H1 (cell line): Measurements from ENCODE around the gene CPE. TPM values are rescaled to one million over a fixed set of nuclear protein-coding genes. Genes with fewer than 3 reads are reported as not detected.

ENCODE experiments used
- CTCF ChIA-PET: fragments of 300-600 bp; sonication (Branson Sonifier 250); formaldehyde crosslinking; loops from one replicate; lab custom pipeline; 2021; ENCODE audit not compliant: partially characterized antibody; lab: Charles Lee
- POLR2A ChIA-PET: fragments of 300-600 bp; sonication (Branson Sonifier 250); formaldehyde crosslinking; loops from one replicate; lab custom pipeline; 2021; ENCODE audit warnings: inconsistent platforms; ENCODE audit not compliant: partially characterized antibody; lab: Charles Lee
- DNase-seq, 2 experiments: peaks; one replicate each; pipeline versions ENCODE4 v3.0.0 to v3.0.0-alpha.2; 2010 to 2022; ENCODE audit warnings: low spot score in 2 of 2, low read depth in 1 of 2, mixed read lengths in 1 of 2
- FAIRE-seq: peaks from 2 replicates; lab custom pipeline; 2011; peaks lifted over from hg19 to GRCh38; lab: Jason Lieb, UNC
- H2AFZ ChIP-seq: 2 replicates; pipeline ENCODE4 v1.8.1; 2012; ENCODE audit warnings: low read length, inconsistent platforms
- H2AK5ac ChIP-seq: 2 replicates; pipeline ENCODE4 v1.6.1; 2013; ENCODE audit warnings: low read depth, low read length
- H2BK120ac ChIP-seq: replicated peaks from 2 replicates; pipeline ENCODE3; 2013; ENCODE audit warnings: low read depth, low read length, inconsistent platforms
- H2BK12ac ChIP-seq: 2 replicates; pipeline ENCODE4 v1.6.1; 2013; ENCODE audit warnings: low read depth, low read length
- H2BK15ac ChIP-seq: 2 replicates; pipeline ENCODE4 v1.6.1; 2013; ENCODE audit warnings: low read length
- H2BK20ac ChIP-seq: 2 replicates; pipeline ENCODE4 v1.6.1; 2013; ENCODE audit warnings: low read length
- H2BK5ac ChIP-seq: 2 replicates; pipeline ENCODE4 v1.6.1; 2013; ENCODE audit warnings: low read depth, low read length
- H3K14ac ChIP-seq: 2 replicates; pipeline ENCODE4 v1.6.1; 2013; ENCODE audit warnings: inconsistent platforms; ENCODE audit not compliant: insufficient read length
- H3K18ac ChIP-seq: 2 replicates; pipeline ENCODE4 v1.6.1; 2013; ENCODE audit warnings: low read length; ENCODE audit errors: extremely low read depth
- H3K23ac ChIP-seq: 2 replicates; pipeline ENCODE4 v1.6.1; 2013; ENCODE audit warnings: inconsistent platforms; ENCODE audit not compliant: insufficient read length
- H3K23me2 ChIP-seq: 2 replicates; pipeline ENCODE4 v1.6.1; 2013; ENCODE audit warnings: low read depth, low read length
- H3K27ac ChIP-seq: 2 replicates; pipeline ENCODE4 v1.6.1; 2011; ENCODE audit warnings: low read depth, low read length, inconsistent platforms
- H3K27me3 ChIP-seq, 4 experiments: replicated peaks in 1 of 4; 1 replicate in 1 of 4; 2 replicates in 3 of 4; pipeline versions ENCODE4 v1.6.1 to v1.8.1; 2011 to 2013; ENCODE audit warnings: low read length in 3 of 4, mild to moderate bottlenecking in 3 of 4, inconsistent platforms in 2 of 4, mixed read lengths in 2 of 4, moderate library complexity in 1 of 4; ENCODE audit not compliant: control insufficient read depth in 3 of 4, insufficient read depth in 3 of 4; ENCODE audit errors: extremely low read depth in 1 of 4
- H3K36me3 ChIP-seq, 4 experiments: 2 replicates each; pipeline versions ENCODE4 v1.6.1 to v1.8.1; 2011 to 2013; ENCODE audit warnings: mild to moderate bottlenecking in 4 of 4, low read length in 3 of 4, moderate library complexity in 2 of 4, control low read depth in 1 of 4, inconsistent platforms in 1 of 4; ENCODE audit not compliant: insufficient read depth in 4 of 4, control insufficient read depth in 2 of 4
- H3K4ac ChIP-seq: replicated peaks from 2 replicates; pipeline ENCODE3; 2013; ENCODE audit warnings: low read length, low read depth, mixed read lengths, inconsistent platforms; ENCODE audit not compliant: insufficient read length
- H3K4me1 ChIP-seq, 4 experiments: replicated peaks in 1 of 4; 1 replicate in 1 of 4; 2 replicates in 3 of 4; pipeline versions ENCODE4 v1.6.1 to v1.8.1; 2011 to 2013; ENCODE audit warnings: low read length in 3 of 4, inconsistent platforms in 2 of 4, mixed read lengths in 1 of 4; ENCODE audit not compliant: insufficient read depth in 4 of 4, control insufficient read depth in 3 of 4
- H3K4me2 ChIP-seq, 2 experiments: 2 replicates each; pipeline versions ENCODE4 v1.6.1 to v1.8.1; 2011 to 2013; ENCODE audit warnings: low read depth in 2 of 2, low read length in 2 of 2, control low read depth in 1 of 2, inconsistent platforms in 1 of 2, mild to moderate bottlenecking in 1 of 2; ENCODE audit not compliant: insufficient read depth in 1 of 2
- H3K4me3 ChIP-seq, 4 experiments: fragments of 200-600, 300-600 bp in 1 of 4; sonication (generic), shearing (Covaris generic), sonication (Bioruptor Twin) in 1 of 4; 2 replicates each; pipeline versions ENCODE4 v1.5.1 to v1.8.1; 2011 to 2016; ENCODE audit warnings: low read length in 4 of 4, low read depth in 3 of 4, control low read depth in 2 of 4, inconsistent platforms in 2 of 4, mild to moderate bottlenecking in 2 of 4, mixed read lengths in 1 of 4, moderate library complexity in 1 of 4; ENCODE audit not compliant: insufficient read depth in 2 of 4; ENCODE audit errors: extremely low read depth in 1 of 4
- H3K56ac ChIP-seq: replicated peaks from 2 replicates; pipeline ENCODE3; 2013; ENCODE audit warnings: low read depth, mild to moderate bottlenecking, mixed read lengths, low read length, inconsistent platforms; ENCODE audit not compliant: insufficient read length
- H3K79me1 ChIP-seq: 2 replicates; pipeline ENCODE4 v1.6.1; 2013; ENCODE audit warnings: low read depth, low read length, control low read depth
- H3K79me2 ChIP-seq, 2 experiments: 2 replicates each; pipeline versions ENCODE4 v1.6.1 to v1.8.1; 2012 to 2013; ENCODE audit warnings: low read length in 2 of 2, mild to moderate bottlenecking in 2 of 2, inconsistent platforms in 1 of 2; ENCODE audit not compliant: insufficient read depth in 2 of 2, control insufficient read depth in 1 of 2
- H3K9ac ChIP-seq, 4 experiments: replicated peaks in 1 of 4; 1 replicate in 1 of 4; 2 replicates in 3 of 4; pipeline versions ENCODE4 v1.6.1 to v1.8.1; 2011 to 2013; ENCODE audit warnings: low read depth in 3 of 4, low read length in 3 of 4, control low read depth in 2 of 4, mild to moderate bottlenecking in 2 of 4, moderate library complexity in 2 of 4, inconsistent platforms in 1 of 4; ENCODE audit errors: extremely low read depth in 1 of 4
- H3K9me3 ChIP-seq, 2 experiments: 2 replicates each; pipeline versions ENCODE4 v1.6.1 to v1.8.1; 2012 to 2013; ENCODE audit warnings: mild to moderate bottlenecking in 2 of 2, moderate library complexity in 2 of 2, control low read depth in 1 of 2, inconsistent platforms in 1 of 2, low read depth in 1 of 2, low read length in 1 of 2, mixed read lengths in 1 of 2; ENCODE audit not compliant: insufficient read depth in 2 of 2
- H4K20me1 ChIP-seq, 2 experiments: replicated peaks in 1 of 2; 2 replicates each; pipeline versions ENCODE3 to v1.8.1; 2011 to 2013; ENCODE audit warnings: inconsistent platforms in 2 of 2, low read length in 2 of 2, mild to moderate bottlenecking in 1 of 2; ENCODE audit not compliant: insufficient read depth in 2 of 2, control insufficient read depth in 1 of 2
- H4K5ac ChIP-seq: 2 replicates; pipeline ENCODE4 v1.6.1; 2013; ENCODE audit warnings: low read length, low read depth, mixed read lengths, inconsistent platforms; ENCODE audit not compliant: insufficient read length
- H4K8ac ChIP-seq: 2 replicates; pipeline ENCODE4 v1.8.0; 2013; ENCODE audit warnings: mild to moderate bottlenecking, moderate library complexity, low read length, inconsistent platforms; ENCODE audit not compliant: insufficient read depth; ENCODE audit errors: extremely low read depth
- H4K91ac ChIP-seq: replicated peaks from 2 replicates; pipeline ENCODE3; 2013; ENCODE audit warnings: low read length, mixed read lengths, inconsistent platforms; ENCODE audit not compliant: insufficient read length
- BCL11A ChIP-seq, 2 experiments: IDR thresholded peaks; one replicate each; pipeline ENCODE4 v1.6.1; 2011; ENCODE audit warnings: low read depth in 2 of 2, low read length in 2 of 2, mild to moderate bottlenecking in 2 of 2
- CREB1 ChIP-seq: IDR thresholded peaks from 2 replicates; pipeline ENCODE4 v1.6.1; 2012; ENCODE audit warnings: inconsistent platforms
- POU5F1 ChIP-seq: IDR thresholded peaks from 2 replicates; pipeline ENCODE4 v1.6.1; 2011; ENCODE audit warnings: low read depth, mild to moderate bottlenecking, low read length, moderate library complexity
- RXRA ChIP-seq: IDR thresholded peaks from 2 replicates; pipeline ENCODE4 v1.6.1; 2011; ENCODE audit warnings: low read depth, mild to moderate bottlenecking, low read length, moderate library complexity; ENCODE audit not compliant: insufficient read depth
- SUZ12 ChIP-seq: fragments of 200-600 bp; sonication (generic); IDR thresholded peaks from 2 replicates; pipeline ENCODE4 v1.6.1; 2012; ENCODE audit warnings: mild to moderate bottlenecking, inconsistent platforms, low read length, moderate library complexity, mixed read lengths
- TBP ChIP-seq: IDR thresholded peaks from 2 replicates; pipeline ENCODE4 v1.6.1; 2011; ENCODE audit warnings: low read depth, low read length, improper control_type of control experiment
- WGBS, 2 experiments: shearing (Covaris generic) in 1 of 2; methylation state at CpG; one replicate each; pipeline versions ENCODE4 v1.1.6 to v1.1.7; 2013 to 2015; ENCODE audit warnings: low lambda C conversion rate in 2 of 2, mixed read lengths in 2 of 2, inconsistent platforms in 1 of 2, low coverage in 1 of 2, missing lambda C conversion rate in 1 of 2; ENCODE audit not compliant: insufficient replicate concordance in 2 of 2, insufficient coverage in 1 of 2, insufficient read length in 1 of 2; ENCODE audit errors: extremely low coverage in 1 of 2, missing lambda C conversion rate in 1 of 2; 5-methylcytosine and 5-hydroxymethylcytosine counted together
- polyA plus RNA-seq, 7 experiments: library from polyadenylated mRNA; depleted of rRNA in 3 of 7; stranded (reverse) in 5 of 7; unstranded in 2 of 7; fragments of >200 nt in 5 of 7; fragments of 200-250 nt in 2 of 7; gene quantifications; 1 replicate in 5 of 7; 2 replicates in 1 of 7; 4 replicates in 1 of 7; pipeline versions ENCODE4 v1.2.1 to v1.2.3, GENCODE V29; 2011 to 2013; ENCODE audit warnings: missing spikeins in 2 of 7, mixed read lengths in 2 of 7
- total RNA-seq: library from RNA; stranded (reverse); fragmentation: NEBNext Ultra II Directional; extraction: Animal tissue kit (Norgen Biotek cat#: 25700); gene quantifications from 2 replicates; pipeline ENCODE4 v1.2.1, GENCODE V29; 2021

The CPE gene
- total and polyA plus RNA-seq, 2 of the 8 experiments (the other 6 are each of a cell fraction or from before 2014, with no cell fraction given) = 9.4 to 10.2 TPM

GRCh38 chr4:165428957-165429356 is 50.1 kb downstream of the CPE start:
- no peak overlapping the region for H2BK12ac ChIP-seq
- peaks cover 0 to 4% (median 0%) of the 10 kb centered on the region in 4 experiments; a peak in 1 of 7 replicates for H3K4me1 ChIP-seq
- no peak overlapping the region for H2BK5ac ChIP-seq
- H3K36me3 ChIP-seq = no peaks in the 10 kb centered on the region; a peak in 1 of 8 replicates
- POLR2A ChIA-PET = no interaction called here
- no peak overlapping the region for H2AFZ ChIP-seq
- no peak overlapping the region for H4K8ac ChIP-seq
- H2AK5ac ChIP-seq = no peak overlapping the region
- H2BK120ac ChIP-seq = no peak overlapping the region
- no peak for DNase-seq
- CTCF ChIA-PET = interaction anchor here (0.7 to 1.0 kb wide), 2 partner anchors 85 to 272 kb away, joined by 3 read pairs; no protein-coding TSS in a partner anchor
- H3K27ac ChIP-seq = no peak overlapping the region
- no peaks in the 10 kb centered on the region for H4K20me1 ChIP-seq
- H3K14ac ChIP-seq = no peak overlapping the region
- H3K4ac ChIP-seq = no peak overlapping the region
- no peak overlapping the region for H3K23ac ChIP-seq
- H3K9me3 ChIP-seq = peaks cover 4 to 7% of the 10 kb centered on the region in 2 experiments; a peak in 2 of 4 replicates
- H2BK20ac ChIP-seq = no peak overlapping the region
- no peak for TF ChIP-seq BCL11A (IDR thresholded peaks at IDR 0.05; ENCODE audit: low read depth in 2 of 2, low read length in 2 of 2)
- TF ChIP-seq RXRA = no peak
- TF ChIP-seq TBP = no peak
- TF ChIP-seq SUZ12 = no peak
- TF ChIP-seq CREB1 = no peak
- TF ChIP-seq POU5F1 = no peak
- no peak overlapping the region for H4K91ac ChIP-seq
- no peak overlapping the region for H2BK15ac ChIP-seq
- no peaks in the 10 kb centered on the region for H3K27me3 ChIP-seq
- no peak overlapping the region for H3K4me2 ChIP-seq
- no peak overlapping the region for H3K4me3 ChIP-seq
- 67% methylated on average over 2 of the region's 2 CpGs; no CpG with 5 or more reads in 1 of the 2 experiments for WGBS, 2 experiments
- no peaks in the 10 kb centered on the region for H3K79me2 ChIP-seq
- no peak overlapping the region for H3K56ac ChIP-seq
- no peak overlapping the region for H3K18ac ChIP-seq
- no peak overlapping the region for H4K5ac ChIP-seq
- no peaks in the 10 kb centered on the region for H3K79me1 ChIP-seq
- no peak overlapping the region for H3K9ac ChIP-seq
- FAIRE-seq = no peak
- no peaks in the 10 kb centered on the region for H3K23me2 ChIP-seq
